GM12892 (cell line): ENCODE measurements around the gene IKZF1.

Experiments used
- POLR2A ChIP-seq: IDR thresholded peaks from 2 replicates; pipeline ENCODE4 v1.6.1; 2011; ENCODE audit warnings: low read depth, low read length, control low read depth
- POLR2AphosphoS5 ChIP-seq: IDR thresholded peaks from 2 replicates; pipeline ENCODE4 v1.6.1; 2011; ENCODE audit warnings: low read depth, low read length, control low read depth

- peak; percentile 76; the same call in 1 of the 2 replicates for TF ChIP-seq POLR2A
- TF ChIP-seq POLR2AphosphoS5, result peak; percentile 63; the same call in 1 of the 2 replicates
These were observed 145.5 kb downstream of the IKZF1 start, which contains the start of gene FIGNL1 for GRCh38 chr7:50449881-50450589.
